ENCODE data around the gene MAPK1. TPM values are rescaled to one million over a fixed set of nuclear protein-coding genes. Genes with fewer than 3 reads are reported as not detected.
"Not testable (repeated sequence)": the region's sequence is repeated elsewhere in the genome, so short reads cannot be mapped to it uniquely, and the experiment has no call there.

Gene MAPK1
- total and polyA plus RNA-seq, 5 donors: 14.8 to 126 (median 123) TPM

GRCh38 chr22:21845558-21846453 lies 21.6 kb downstream of the MAPK1 start:
- H3K9me3 ChIP-seq (ENCODE audit: control insufficient read depth, low read length): no peaks in the 10 kb centered on the region
- intact Hi-C loops (cut with DNase I): no loop called here
- H3K27ac ChIP-seq (ENCODE audit: low read length): peak overlapping the region; percentile 70
- ATAC-seq (peak; percentile 23 to 38), DNase-seq (no peak)
- no peak overlapping the region for H3K4me3 ChIP-seq (ENCODE audit: low read length)
- peaks cover 13% of the 10 kb centered on the region for H3K4me1 ChIP-seq (ENCODE audit: control insufficient read depth, insufficient read depth, low read length)
- 85% methylated on average over 1 of the region's 1 CpG for WGBS
- no peaks in the 10 kb centered on the region for H3K27me3 ChIP-seq (ENCODE audit: control insufficient read depth, insufficient read depth)

GRCh38 chr22:21842946-21843345 lies 24.5 kb downstream of the MAPK1 start:
- Histone ChIP-seq H3K27me3 (ENCODE audit: control insufficient read depth, insufficient read depth) (no peaks in the 10 kb centered on the region), H3K27ac (ENCODE audit: low read length) (no peak overlapping the region), H3K4me3 (ENCODE audit: low read length) (no peak overlapping the region), H3K9me3 (ENCODE audit: control insufficient read depth, low read length) (no peaks in the 10 kb centered on the region), H3K4me1 (ENCODE audit: control insufficient read depth, insufficient read depth, low read length) (peaks cover 13% of the 10 kb centered on the region)
- WGBS: 73% methylated on average over 6 of the region's 6 CpGs
- ATAC-seq (no peak), DNase-seq (no peak)
- intact Hi-C loops (cut with DNase I): no loop called here

- 98% methylated on average over 2 of the region's 2 CpGs for WGBS
- intact Hi-C loops (cut with DNase I): no loop called here
- H3K4me1 ChIP-seq (ENCODE audit: control insufficient read depth, insufficient read depth, low read length): peaks cover 14% of the 10 kb centered on the region
Measured at GRCh38 chr22:21841422-21841821, 26.0 kb downstream of the MAPK1 start.

GRCh38 chr22:21840236-21840823 lies 27.1 kb downstream of the MAPK1 start:
- no peak for DNase-seq
- H3K27me3 ChIP-seq (ENCODE audit: control insufficient read depth, insufficient read depth): no peaks in the 10 kb centered on the region
- H3K4me3 ChIP-seq (ENCODE audit: low read length): no peak overlapping the region
- no peak for ATAC-seq
- H3K9me3 ChIP-seq (ENCODE audit: control insufficient read depth, low read length): no peaks in the 10 kb centered on the region
- peaks cover 11% of the 10 kb centered on the region for H3K4me1 ChIP-seq (ENCODE audit: control insufficient read depth, insufficient read depth, low read length)
- no peak overlapping the region for H3K27ac ChIP-seq (ENCODE audit: low read length)
- intact Hi-C loops (cut with DNase I): no loop called here
- WGBS: 94% methylated on average over 8 of the region's 8 CpGs

More at GRCh38 chr22:21841422-21841821, 26.0 kb downstream of the MAPK1 start:
- DNase-seq: no peak
- Histone ChIP-seq H3K27me3 (ENCODE audit: control insufficient read depth, insufficient read depth) (no peaks in the 10 kb centered on the region), H3K9me3 (ENCODE audit: control insufficient read depth, low read length) (no peaks in the 10 kb centered on the region), H3K4me3 (ENCODE audit: low read length) (no peak overlapping the region), H3K27ac (ENCODE audit: low read length) (no peak overlapping the region)
- ATAC-seq: no peak

GRCh38 chr22:21839765-21840140 lies 27.7 kb downstream of the MAPK1 start:
- WGBS: 97% methylated on average over 1 of the region's 1 CpG
- intact Hi-C loops (cut with DNase I): no loop called here
- no peak for ATAC-seq

GRCh38 chr22:21839104-21839764 lies 28.2 kb downstream of the MAPK1 start:
- DNase-seq; H3K4me3 ChIP-seq (ENCODE audit: low read length); intact Hi-C loops (cut with DNase I); ATAC-seq; H3K9me3 ChIP-seq (ENCODE audit: control insufficient read depth, low read length); H3K27me3 ChIP-seq (ENCODE audit: control insufficient read depth, insufficient read depth): not testable (repeated sequence)
- WGBS: 88% methylated on average over 10 of the region's 10 CpGs
- Histone ChIP-seq H3K27ac (ENCODE audit: low read length) (peak overlapping the region; percentile 2), H3K4me1 (ENCODE audit: control insufficient read depth, insufficient read depth, low read length) (peaks cover 15% of the 10 kb centered on the region)

More at GRCh38 chr22:21839765-21840140, 27.7 kb downstream of the MAPK1 start:
- no peak for DNase-seq
- peaks cover 14% of the 10 kb centered on the region for H3K4me1 ChIP-seq (ENCODE audit: control insufficient read depth, insufficient read depth, low read length)
- H3K4me3 ChIP-seq (ENCODE audit: low read length): no peak overlapping the region
- H3K27ac ChIP-seq (ENCODE audit: low read length): no peak overlapping the region
- no peaks in the 10 kb centered on the region for H3K9me3 ChIP-seq (ENCODE audit: control insufficient read depth, low read length)
- no peaks in the 10 kb centered on the region for H3K27me3 ChIP-seq (ENCODE audit: control insufficient read depth, insufficient read depth)

- intact Hi-C loops (cut with DNase I): no loop called here
- no peak for DNase-seq
- WGBS: 22% methylated on average over 4 of the region's 4 CpGs
- Histone ChIP-seq H3K9me3 (ENCODE audit: control insufficient read depth, low read length) (no peaks in the 10 kb centered on the region), H3K27me3 (ENCODE audit: control insufficient read depth, insufficient read depth) (no peaks in the 10 kb centered on the region), H3K27ac (ENCODE audit: low read length) (peak overlapping the region; percentile 100), H3K4me3 (ENCODE audit: low read length) (no peak overlapping the region), H3K4me1 (ENCODE audit: control insufficient read depth, insufficient read depth, low read length) (peaks cover 20% of the 10 kb centered on the region)
- ATAC-seq: peak; percentile 90 to 91
Measured at GRCh38 chr22:21837248-21837979, 30.0 kb downstream of the MAPK1 start.

GRCh38 chr22:21836486-21836885 lies 31.0 kb downstream of the MAPK1 start:
- ATAC-seq; DNase-seq; H3K4me3 ChIP-seq (ENCODE audit: low read length); H3K27me3 ChIP-seq (ENCODE audit: control insufficient read depth, insufficient read depth); H3K9me3 ChIP-seq (ENCODE audit: control insufficient read depth, low read length); intact Hi-C loops (cut with DNase I): not testable (repeated sequence)
- H3K4me1 ChIP-seq (ENCODE audit: control insufficient read depth, insufficient read depth, low read length): peaks cover 23% of the 10 kb centered on the region
- 94% methylated on average over 15 of the region's 15 CpGs for whole genome bisulfite sequencing
- peak overlapping the region; percentile 50 for H3K27ac ChIP-seq (ENCODE audit: low read length)

- intact Hi-C loops (cut with DNase I): no loop called here
- Histone ChIP-seq H3K4me1 (ENCODE audit: control insufficient read depth, insufficient read depth, low read length) (peaks cover 23% of the 10 kb centered on the region), H3K27ac (ENCODE audit: low read length) (no peak overlapping the region), H3K9me3 (ENCODE audit: control insufficient read depth, low read length) (no peaks in the 10 kb centered on the region), H3K4me3 (ENCODE audit: low read length) (no peak overlapping the region), H3K27me3 (ENCODE audit: control insufficient read depth, insufficient read depth) (no peaks in the 10 kb centered on the region)
- DNase-seq (no peak), ATAC-seq (no peak)
- WGBS: 32% methylated on average over 2 of the region's 2 CpGs
Measured at GRCh38 chr22:21835378-21835777, 32.1 kb downstream of the MAPK1 start.

- intact Hi-C loops (cut with DNase I): no loop called here
- H3K4me1 ChIP-seq (ENCODE audit: control insufficient read depth, insufficient read depth, low read length): peaks cover 23% of the 10 kb centered on the region
Measured at GRCh38 chr22:21834869-21835268, 32.6 kb downstream of the MAPK1 start.

More at GRCh38 chr22:21834869-21835268, 32.6 kb downstream of the MAPK1 start:
- 67% methylated on average over 4 of the region's 4 CpGs for WGBS
- Histone ChIP-seq H3K9me3 (ENCODE audit: control insufficient read depth, low read length) (no peaks in the 10 kb centered on the region), H3K27ac (ENCODE audit: low read length) (no peak overlapping the region), H3K27me3 (ENCODE audit: control insufficient read depth, insufficient read depth) (no peaks in the 10 kb centered on the region), H3K4me3 (ENCODE audit: low read length) (no peak overlapping the region)
- DNase-seq (no peak), ATAC-seq (no peak)

Data from right cardiac atrium (tissue), 5 donors.